Mucosa of descending colon (tissue), 3 donors: Measurements from ENCODE around the gene AK3. TPM values are rescaled to one million over a fixed set of nuclear protein-coding genes. Genes with fewer than 3 reads are reported as not detected.
"Not testable (repeated sequence)": the region's sequence is repeated elsewhere in the genome, so short reads cannot be mapped to it uniquely, and the experiment has no call there.

Source experiments
- ATAC-seq: fragments of 200-7000 bp; cut with Tn5 transposase; one replicate; pipeline ENCODE4 v1.9.1; 2020; ENCODE audit warnings: mild to moderate bottlenecking, moderate library complexity
- DNase-seq, 3 donors: peaks; one replicate each; pipeline ENCODE4 v3.0.0-alpha.2; 2020
- H3K36me3 ChIP-seq: fragments of 200-600 bp; one replicate; pipeline ENCODE4 v1.8.0; 2021; ENCODE audit warnings: low read depth, mild to moderate bottlenecking
- H3K4me1 ChIP-seq: fragments of 200-600 bp; one replicate; pipeline ENCODE4 v1.8.0; 2021; ENCODE audit warnings: low read depth, mild to moderate bottlenecking
- H3K4me3 ChIP-seq: fragments of 200-600 bp; one replicate; pipeline ENCODE4 v1.8.0; 2021; ENCODE audit warnings: mild to moderate bottlenecking
- H3K9me3 ChIP-seq: fragments of 200-600 bp; one replicate; pipeline ENCODE4 v1.8.0; 2021; ENCODE audit warnings: mild to moderate bottlenecking
- CTCF ChIP-seq: fragments of 200-600 bp; IDR thresholded peaks from one replicate; pipeline ENCODE4 v1.8.0; 2022; ENCODE audit warnings: antibody characterized with exemption, mild to moderate bottlenecking
- intact Hi-C, 2 donors: fragments of 100-400 bp; cut with DNase I in 1 of 2; cut with micrococcal nuclease in 1 of 2; formaldehyde crosslinking; loops; one replicate each; pipeline versions ENCODE4 v1.11.0 to v1.11.1; 2022; cut with DNase I, micrococcal nuclease
- total RNA-seq, 3 donors: library from RNA; stranded (reverse); fragmentation: NEBNext Ultra II Directional in 2 of 3; extraction: Animal tissue kit (Norgen Biotek cat#: 25700) in 2 of 3; gene quantifications; one replicate each; pipeline versions ENCODE4 v1.2.1 to v1.2.4, GENCODE V29; 2021 to 2023
- donor health status: DM: no; HTN: no; CAD: no; lungs with moderate emphysema.
- donor health status: DM: no; HTN: no; CAD: no.
- donor health status: DM: no; HTN: yes; CAD: no.

The AK3 gene
- total RNA-seq, 3 donors from 2014 or later: 71.4 to 86.8 (median 74.0) TPM

- intact Hi-C loops: no loop called here
- TF ChIP-seq CTCF: no peak
- H3K4me3 ChIP-seq: no peak overlapping the region
- DNase-seq: no peak
- no peaks in the 10 kb centered on the region for H3K4me1 ChIP-seq
- H3K36me3 ChIP-seq: no peaks in the 10 kb centered on the region
- ATAC-seq: no peak
- H3K9me3 ChIP-seq: no peaks in the 10 kb centered on the region
These were observed 40.4 kb upstream of the AK3 start for GRCh38 chr9:4781408-4781807.

GRCh38 chr9:4780651-4781050, 39.6 kb upstream of the AK3 start:
- H3K9me3 ChIP-seq: no peaks in the 10 kb centered on the region
- H3K36me3 ChIP-seq: no peaks in the 10 kb centered on the region
- H3K4me1 ChIP-seq: no peaks in the 10 kb centered on the region
- DNase-seq (no peak), ATAC-seq (no peak)
- no peak for TF ChIP-seq CTCF
- intact Hi-C loops: no loop called here
- no peak overlapping the region for H3K4me3 ChIP-seq

GRCh38 chr9:4774958-4775357, 34.0 kb upstream of the AK3 start:
- intact Hi-C loops, H3K4me1 ChIP-seq, H3K4me3 ChIP-seq, H3K9me3 ChIP-seq, H3K36me3 ChIP-seq, ATAC-seq, DNase-seq: not testable (repeated sequence)

GRCh38 chr9:4774209-4774608, 33.2 kb upstream of the AK3 start:
- DNase-seq (no peak), ATAC-seq (no peak)
- intact Hi-C loops: no loop called here
- no peak overlapping the region for H3K4me3 ChIP-seq
- H3K9me3 ChIP-seq: no peaks in the 10 kb centered on the region
- no peaks in the 10 kb centered on the region for H3K4me1 ChIP-seq
- TF ChIP-seq CTCF: no peak
- no peaks in the 10 kb centered on the region for H3K36me3 ChIP-seq

- intact Hi-C loops: no loop called here
- ATAC-seq (no peak), DNase-seq (no peak)
- no peaks in the 10 kb centered on the region for H3K9me3 ChIP-seq
- no peak for TF ChIP-seq CTCF
- no peaks in the 10 kb centered on the region for H3K4me1 ChIP-seq
- H3K36me3 ChIP-seq: no peaks in the 10 kb centered on the region
- no peak overlapping the region for H3K4me3 ChIP-seq
These were observed 30.8 kb upstream of the AK3 start for GRCh38 chr9:4771788-4772187.

- Histone ChIP-seq H3K4me3 (no peak overlapping the region), H3K4me1 (no peaks in the 10 kb centered on the region), H3K9me3 (no peaks in the 10 kb centered on the region), H3K36me3 (no peaks in the 10 kb centered on the region)
- no peak for DNase-seq
- peak; percentile 78 for ATAC-seq
- intact Hi-C loops: loop anchor here (10.0 kb wide), 1 partner anchor 215 kb away; the partner anchor contains the start of gene JAK2 (in 2 of the 2)
- no peak for TF ChIP-seq CTCF
These were observed 28.5 kb upstream of the AK3 start for GRCh38 chr9:4769321-4770080.
